K562 (cell line): ENCODE results near the gene UROS. TPM values are rescaled to one million over a fixed set of nuclear protein-coding genes. Genes with fewer than 3 reads are reported as not detected.
A peak's percentile ranks its signal among the peaks of the same experiment; 100 is the strongest.

Experiments
- ATAC-seq: fragments of 200-7000 bp; cut with Tn5 transposase; 3 replicates; pipeline ENCODE4 v1.9.1; 2020; ENCODE audit warnings: moderate library complexity
- BruUV-seq: library from RNA; stranded (reverse); fragments of 400-500 nt; replicated peaks from 2 replicates; lab custom pipeline; 2021; lab: Mats Ljungman, UMichigan
- CTCF ChIA-PET: fragments of 300-600 bp; formaldehyde crosslinking; extraction: SDS; loops from one replicate; lab custom pipeline; 2021; ENCODE audit warnings: low intra/inter-chr PET ratio; lab: Yijun Ruan, JAX
- POLR2A ChIA-PET: fragments of 300-600, 350-650 bp; sonication (Branson Sonifier 250); formaldehyde crosslinking; extraction: SDS; loops from one replicate; lab custom pipeline; 2021; ENCODE audit warnings: antibody characterized with exemption, inconsistent platforms; lab: Yijun Ruan, JAX
- DNase-seq, 4 experiments: peaks; one replicate each; pipeline versions ENCODE4 v3.0.0 to v3.0.0-alpha.2; 2011 to 2018; ENCODE audit warnings: low spot score in 3 of 4, mixed read lengths in 3 of 4; ENCODE audit errors: extremely low read depth in 1 of 4
- FAIRE-seq: peaks from 2 replicates; lab custom pipeline; 2011; peaks lifted over from hg19 to GRCh38; lab: Jason Lieb, UNC
- H2AFZ ChIP-seq: 2 replicates; pipeline ENCODE4 v1.6.0; 2011; ENCODE audit warnings: low read depth, low read length, control low read depth, inconsistent platforms
- H3K27ac ChIP-seq: fragments of 200-600 bp; 3 replicates; pipeline ENCODE4 v1.8.0; 2011; ENCODE audit warnings: low read depth, mild to moderate bottlenecking, control low read depth, inconsistent platforms, low read length, moderate library complexity, mixed read lengths; ENCODE audit errors: extremely low read depth
- H3K27me3 ChIP-seq, 2 experiments: fragments of 300-600 bp in 1 of 2; 2 replicates in 1 of 2; 3 replicates in 1 of 2; pipeline versions ENCODE4 v1.6.0 to v1.8.0; 2011; ENCODE audit warnings: inconsistent platforms in 2 of 2, low read length in 2 of 2, mild to moderate bottlenecking in 1 of 2, mixed read lengths in 1 of 2, moderate library complexity in 1 of 2; ENCODE audit not compliant: control insufficient read depth in 2 of 2, insufficient read depth in 2 of 2
- H3K36me3 ChIP-seq: fragments of 300-600 bp; 3 replicates; pipeline ENCODE4 v1.8.0; 2011; ENCODE audit warnings: mild to moderate bottlenecking, low read length, inconsistent platforms; ENCODE audit not compliant: control insufficient read depth, insufficient read depth
- H3K4me1 ChIP-seq, 2 experiments: fragments of 200-600 bp in 1 of 2; replicated peaks in 1 of 2; 2 replicates in 1 of 2; 3 replicates in 1 of 2; pipeline versions ENCODE4 v1.5.1 to v1.8.0; 2011; ENCODE audit warnings: inconsistent platforms in 2 of 2, low read length in 2 of 2, mild to moderate bottlenecking in 1 of 2, mixed read lengths in 1 of 2, moderate library complexity in 1 of 2; ENCODE audit not compliant: control insufficient read depth in 2 of 2, insufficient read depth in 2 of 2
- H3K4me2 ChIP-seq: 2 replicates; pipeline ENCODE4 v1.6.1; 2011; ENCODE audit warnings: low read length, control low read depth, inconsistent platforms, mixed read lengths; ENCODE audit not compliant: insufficient read depth
- H3K4me3 ChIP-seq: fragments of 200-600 bp; sonication (generic), shearing (Covaris generic); 2 replicates; pipeline ENCODE4 v1.5.1; 2016; ENCODE audit warnings: control low read depth, inconsistent platforms
- H3K79me2 ChIP-seq: fragments of 200-600 bp; 3 replicates; pipeline ENCODE4 v1.8.0; 2011; ENCODE audit warnings: low read length, inconsistent platforms; ENCODE audit not compliant: control insufficient read depth, insufficient read depth
- H3K9ac ChIP-seq, 2 experiments: 2 replicates each; pipeline versions ENCODE4 v1.6.0 to v1.6.1; 2011; ENCODE audit warnings: low read depth in 2 of 2, low read length in 2 of 2, control low read depth in 1 of 2, inconsistent platforms in 1 of 2, mild to moderate bottlenecking in 1 of 2, mixed read lengths in 1 of 2; ENCODE audit not compliant: insufficient read depth in 1 of 2
- H3K9me1 ChIP-seq: one replicate; pipeline ENCODE4 v1.6.0; 2011; ENCODE audit warnings: inconsistent platforms, mild to moderate bottlenecking, low read length, moderate library complexity; ENCODE audit not compliant: control insufficient read depth, insufficient read depth
- H3K9me3 ChIP-seq: replicated peaks from 2 replicates; pipeline ENCODE4 v1.5.1; 2011; ENCODE audit warnings: low read depth, low read length, inconsistent platforms; ENCODE audit not compliant: control insufficient read depth, insufficient read depth
- H4K20me1 ChIP-seq: replicated peaks from 2 replicates; pipeline ENCODE4 v1.6.1; 2011; ENCODE audit warnings: low read length, inconsistent platforms, mixed read lengths; ENCODE audit not compliant: control insufficient read depth, insufficient read depth
- CBX1 ChIP-seq: sonication (generic); IDR thresholded peaks from 2 replicates; pipeline ENCODE4 v1.6.1; 2016; ENCODE audit warnings: antibody characterized with exemption, low read depth, mild to moderate bottlenecking
- MAFG ChIP-seq: fragments of 450-650 bp; conservative IDR thresholded peaks from 2 replicates; pipeline ENCODE4 v1.6.1; 2016; ENCODE audit warnings: missing genetic modification characterization, missing compliant biosample characterization
- NELFE ChIP-seq: IDR thresholded peaks from 2 replicates; pipeline ENCODE4 v1.6.1; 2011; ENCODE audit warnings: mild to moderate bottlenecking; ENCODE audit not compliant: insufficient read depth, insufficient read length
- PHF21A ChIP-seq: fragments of 450-650 bp; IDR thresholded peaks from 2 replicates; pipeline ENCODE4 v1.6.1; 2017; ENCODE audit warnings: low read depth, borderline replicate concordance
- RFX1 ChIP-seq: fragments of 450-650 bp; IDR thresholded peaks from 2 replicates; pipeline ENCODE4 v1.6.1; 2016; ENCODE audit warnings: mild to moderate bottlenecking, moderate library complexity
- SMAD2 ChIP-seq: fragments of 150-350 bp; IDR thresholded peaks from 2 replicates; pipeline ENCODE4 v1.6.1; 2014; ENCODE audit warnings: low read depth, mild to moderate bottlenecking, low read length
- ZBTB43 ChIP-seq: sonication (generic); formaldehyde crosslinking; IDR thresholded peaks from 2 replicates; pipeline ENCODE4 v1.8.0; 2023; ENCODE audit warnings: mild to moderate bottlenecking, missing genetic modification reagents
- ZNF436 ChIP-seq: fragments of 250-450, 450-650 bp; sonication (Bioruptor Pico); formaldehyde crosslinking; IDR thresholded peaks from 2 replicates; pipeline ENCODE4 v1.7.0; 2020; ENCODE audit warnings: mild to moderate bottlenecking
- WGBS: fragments of 100-300 bp; shearing (Covaris generic); methylation state at CpG from one replicate; pipeline ENCODE4 v1.1.6; 2016; ENCODE audit warnings: low coverage, mixed read lengths; ENCODE audit not compliant: insufficient coverage; ENCODE audit errors: missing lambda C conversion rate; 5-methylcytosine and 5-hydroxymethylcytosine counted together
- in situ Hi-C: fragments of 300-500 bp; cut with MboI; formaldehyde crosslinking; loops from 4 replicates; pipeline ENCODE4 v1.15.0; 2018; ENCODE audit warnings: inconsistent platforms, mixed read lengths
- intact Hi-C: fragments of 100-400 bp; cut with micrococcal nuclease; formaldehyde crosslinking; loops from 2 replicates; pipeline ENCODE4 v1.14.2; 2022
- polyA plus RNA-seq, 8 experiments: library from polyadenylated mRNA; depleted of rRNA in 4 of 8; stranded (reverse) in 5 of 8; unstranded in 3 of 8; fragments of >200 nt; fragmentation: Nextera tagmentation in 2 of 8; fragmentation: Illumina TruSeq in 1 of 8; extraction: Ambion mirVana in 2 of 8; extraction: Trizol in 1 of 8; gene quantifications; 2 replicates each; pipeline versions ENCODE4 v1.2.1 to v1.2.3, GENCODE V29; 2011 to 2014; ENCODE audit warnings: inconsistent platforms in 1 of 8, missing spikeins in 1 of 8
- total RNA-seq, 7 experiments: library from RNA; depleted of rRNA in 6 of 7; stranded (reverse); fragments of >200 nt in 6 of 7; fragmentation: Illumina TruSeq in 2 of 7; extraction: Trizol in 2 of 7; gene quantifications; 2 replicates each; pipeline versions ENCODE4 v1.2.1 to v1.2.3, GENCODE V29; 2011 to 2021; ENCODE audit warnings: low replicate concordance in 1 of 7

UROS gene
- total and polyA plus RNA-seq, 9 of the 15 experiments (the other 6 are each of a cell fraction or from before 2014, with no cell fraction given) = 6.4 to 39.1 (median 32.3) TPM

GRCh38 chr10:125811251-125811650, 11.8 kb downstream of the UROS start:
- Histone ChIP-seq H3K36me3 (peaks cover 43% of the 10 kb centered on the region), H3K9me3 (no peaks in the 10 kb centered on the region), H3K9me1 (no peaks in the 10 kb centered on the region), H3K4me1 (peaks cover 0 to 25% of the 10 kb centered on the region in 2 experiments; a peak in 4 of 5 replicates), H3K27ac (no peak overlapping the region), H3K4me2 (no peak overlapping the region), H3K27me3 (no peaks in the 10 kb centered on the region), H3K9ac (no peak overlapping the region), H3K4me3 (no peak overlapping the region), H3K79me2 (peaks cover 34% of the 10 kb centered on the region), H4K20me1 (no peaks in the 10 kb centered on the region), H2AFZ (no peak overlapping the region)
- ATAC-seq (no peak), FAIRE-seq (peak; percentile 23), DNase-seq (no peak)
- in situ Hi-C loops = no loop called here
- BruUV-seq = no TSS peak
- CTCF ChIA-PET = no interaction called here
- POLR2A ChIA-PET = no interaction called here
- intact Hi-C loops = no loop called here
- TF ChIP-seq RFX1 = peak; percentile 55; the same call in 1 of the 2 replicates
- no peak for TF ChIP-seq NELFE
- TF ChIP-seq MAFG (tag) = no peak
- 75% methylated on average over 1 of the region's 1 CpG for WGBS

- Histone ChIP-seq H3K4me2 (no peak overlapping the region), H3K4me1 (peaks cover 0 to 2% of the 10 kb centered on the region in 2 experiments; a peak in 3 of 5 replicates), H3K4me3 (no peak overlapping the region), H3K27ac (no peak overlapping the region), H3K9me3 (no peaks in the 10 kb centered on the region), H3K9ac (no peak overlapping the region), H3K27me3 (no peaks in the 10 kb centered on the region), H3K36me3 (peaks cover 41% of the 10 kb centered on the region), H3K79me2 (peaks cover 3% of the 10 kb centered on the region; the same call in 1 of the 3 replicates), H4K20me1 (no peaks in the 10 kb centered on the region), H2AFZ (no peak overlapping the region), H3K9me1 (no peaks in the 10 kb centered on the region)
- ATAC-seq (no peak), FAIRE-seq (no peak), DNase-seq (no peak)
- CTCF ChIA-PET = no interaction called here
- 100% methylated on average over 1 of the region's 1 CpG for WGBS
- intact Hi-C loops (no loop called here), in situ Hi-C loops (no loop called here)
- TF ChIP-seq CBX1 = no peak
- no peak for TF ChIP-seq PHF21A
- TF ChIP-seq SMAD2 = no peak
- TF ChIP-seq ZNF436 (CRISPR knock-in tag) = no peak
- no peak for TF ChIP-seq ZBTB43
- no TSS peak for BruUV-seq
- POLR2A ChIA-PET = interaction anchor here (0.5 to 1.6 kb wide), 4 partner anchors 9 to 103 kb away, joined by 3 to 4 read pairs (median 4); no protein-coding TSS in a partner anchor
Observed at GRCh38 chr10:125808047-125808446, 15.0 kb downstream of the UROS start.
